Fibroblast of lung (primary cell): Measurements from ENCODE around the gene ESPNL.

Experiments
- EZH2 ChIP-seq: IDR thresholded peaks from 2 replicates; pipeline ENCODE4 v1.5.1; 2012; ENCODE audit warnings: low read length, control low read depth, mild to moderate bottlenecking; ENCODE audit errors: missing control alignments
- TF ChIP-seq, protein P1 (sequence below), 2 donors: IDR thresholded peaks in 1 of 2; conservative IDR thresholded peaks in 1 of 2; 1 replicate in 1 of 2; 2 replicates in 1 of 2; pipeline ENCODE4 v1.5.1; 2011 to 2012; ENCODE audit warnings: low read length in 2 of 2, control low read depth in 1 of 2, inconsistent platforms in 1 of 2, low read depth in 1 of 2, mild to moderate bottlenecking in 1 of 2

DNA sequence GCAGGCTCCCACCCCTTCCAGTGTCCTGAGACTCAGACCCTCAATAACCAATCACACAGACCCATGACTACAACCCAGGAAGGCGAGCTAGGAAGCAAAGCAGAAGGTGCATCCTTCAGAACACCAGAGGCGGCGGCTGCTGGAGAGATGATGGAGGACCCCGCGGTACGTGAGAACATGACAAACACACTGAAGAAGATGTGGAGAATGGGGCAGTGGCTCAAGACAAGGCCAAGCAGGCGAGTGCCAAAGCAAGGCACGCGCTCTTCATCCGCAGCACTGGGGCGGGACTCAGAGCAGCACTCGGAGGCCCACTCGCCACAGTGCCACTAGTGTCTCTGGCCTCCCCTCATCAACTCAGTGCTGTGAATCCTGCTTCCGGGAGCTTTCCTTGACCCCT, 72.3 kb downstream of the ESPNL start:
- TF ChIP-seq, protein P1, sequence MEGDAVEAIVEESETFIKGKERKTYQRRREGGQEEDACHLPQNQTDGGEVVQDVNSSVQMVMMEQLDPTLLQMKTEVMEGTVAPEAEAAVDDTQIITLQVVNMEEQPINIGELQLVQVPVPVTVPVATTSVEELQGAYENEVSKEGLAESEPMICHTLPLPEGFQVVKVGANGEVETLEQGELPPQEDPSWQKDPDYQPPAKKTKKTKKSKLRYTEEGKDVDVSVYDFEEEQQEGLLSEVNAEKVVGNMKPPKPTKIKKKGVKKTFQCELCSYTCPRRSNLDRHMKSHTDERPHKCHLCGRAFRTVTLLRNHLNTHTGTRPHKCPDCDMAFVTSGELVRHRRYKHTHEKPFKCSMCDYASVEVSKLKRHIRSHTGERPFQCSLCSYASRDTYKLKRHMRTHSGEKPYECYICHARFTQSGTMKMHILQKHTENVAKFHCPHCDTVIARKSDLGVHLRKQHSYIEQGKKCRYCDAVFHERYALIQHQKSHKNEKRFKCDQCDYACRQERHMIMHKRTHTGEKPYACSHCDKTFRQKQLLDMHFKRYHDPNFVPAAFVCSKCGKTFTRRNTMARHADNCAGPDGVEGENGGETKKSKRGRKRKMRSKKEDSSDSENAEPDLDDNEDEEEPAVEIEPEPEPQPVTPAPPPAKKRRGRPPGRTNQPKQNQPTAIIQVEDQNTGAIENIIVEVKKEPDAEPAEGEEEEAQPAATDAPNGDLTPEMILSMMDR (conservative IDR thresholded peaks at IDR 0.05 in 1 of 2, IDR thresholded peaks at IDR 0.05 in 1 of 2; ENCODE audit: low read depth in 1 of 2, low read length in 2 of 2): no peak
- TF ChIP-seq EZH2: no peak
